Right ventricle myocardium inferior (tissue), 1 donor: Measurements from ENCODE around the gene FHIP2A. TPM values are rescaled to one million over a fixed set of nuclear protein-coding genes. Genes with fewer than 3 reads are reported as not detected.
A peak's percentile ranks its signal among the peaks of the same experiment; 100 is the strongest.
"Not testable (repeated sequence)": the region's sequence is repeated elsewhere in the genome, so short reads cannot be mapped to it uniquely, and the experiment has no call there.

ENCODE experiments used
- ATAC-seq: fragments of 200-7000 bp; cut with Tn5 transposase; one replicate; pipeline ENCODE4 v1.9.1; 2020; ENCODE audit warnings: mild to moderate bottlenecking, moderate library complexity
- DNase-seq: peaks from one replicate; pipeline ENCODE4 v3.0.0; 2021; ENCODE audit errors: missing footprints
- intact Hi-C: fragments of 100-400 bp; cut with DNase I; formaldehyde crosslinking; loops from one replicate; pipeline ENCODE4 v1.11.0; 2022
- total RNA-seq: library from RNA; stranded (reverse); fragmentation: NEBNext Ultra II Directional; extraction: Animal tissue kit (Norgen Biotek cat#: 25700); gene quantifications from one replicate; pipeline ENCODE4 v1.2.1, GENCODE V29; 2021
- donor health status: DM: no; HTN: yes; CAD: no; lungs with severe emphysema.

Gene FHIP2A
- total RNA-seq, 1 donor from 2014 or later = 25.2 TPM

DNA sequence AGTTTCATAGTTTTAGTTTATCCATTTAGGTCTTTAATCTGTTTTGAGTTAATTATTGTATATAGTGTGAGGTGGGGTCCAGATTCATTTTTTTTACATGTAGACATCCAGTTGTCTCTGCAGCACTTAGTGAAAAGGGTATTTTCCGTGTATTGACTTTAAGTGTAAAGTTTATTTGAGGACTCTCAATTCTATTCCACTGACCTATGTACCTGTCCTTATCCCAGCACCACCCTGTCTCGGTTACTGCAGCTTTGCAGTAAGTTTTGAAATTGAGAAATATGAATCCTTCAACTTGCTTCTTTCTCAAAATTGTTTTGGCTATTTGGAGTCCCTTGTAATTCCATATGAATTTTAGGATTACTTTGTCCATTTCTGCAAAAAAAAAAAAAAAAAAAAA is 29.8 kb downstream of the FHIP2A start:
- ATAC-seq (no peak), DNase-seq (no peak)
- intact Hi-C loops = no loop called here

DNA sequence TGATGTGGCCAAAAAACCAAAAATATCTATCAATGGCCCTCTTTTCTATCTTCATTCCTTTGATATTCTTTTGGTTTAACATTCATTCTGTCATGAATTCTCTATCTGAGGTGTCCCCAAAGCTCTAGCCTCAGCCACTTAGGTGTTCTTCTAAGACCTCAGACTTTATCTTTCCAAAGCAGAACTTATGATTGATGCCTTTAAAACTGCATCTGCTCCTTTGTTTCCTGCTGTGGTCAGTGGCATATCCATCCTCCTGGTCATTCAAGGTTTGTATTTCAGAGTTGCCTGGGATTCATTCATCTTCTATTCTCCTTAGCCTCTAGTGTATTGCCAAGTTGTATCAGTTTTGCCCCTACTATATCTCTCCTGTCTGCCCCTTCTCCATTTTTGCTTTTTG is 30.6 kb downstream of the FHIP2A start:
- DNase-seq (no peak), ATAC-seq (no peak)
- intact Hi-C loops = no loop called here

DNA sequence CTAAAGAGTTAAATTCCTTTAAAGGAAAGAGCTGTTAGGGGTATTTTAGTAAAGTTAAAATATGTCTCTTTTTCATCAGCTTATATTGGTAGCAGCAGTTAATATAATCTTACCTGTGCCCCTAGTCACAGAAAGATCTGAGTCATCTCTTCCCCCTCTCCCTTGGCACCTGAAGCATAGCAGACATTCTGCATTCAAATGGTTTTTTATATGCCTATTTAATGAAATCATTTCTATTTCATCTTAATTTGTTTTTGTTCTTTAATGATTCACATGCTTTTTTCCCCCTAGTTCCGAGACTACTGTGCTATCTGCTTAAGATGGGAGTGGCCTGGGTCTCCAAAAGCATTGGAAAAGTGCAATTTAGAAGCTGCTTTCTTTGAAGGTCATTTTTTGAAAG is 33.3 kb downstream of the FHIP2A start:
- ATAC-seq = no peak
- intact Hi-C loops = no loop called here
- no peak for DNase-seq

DNA sequence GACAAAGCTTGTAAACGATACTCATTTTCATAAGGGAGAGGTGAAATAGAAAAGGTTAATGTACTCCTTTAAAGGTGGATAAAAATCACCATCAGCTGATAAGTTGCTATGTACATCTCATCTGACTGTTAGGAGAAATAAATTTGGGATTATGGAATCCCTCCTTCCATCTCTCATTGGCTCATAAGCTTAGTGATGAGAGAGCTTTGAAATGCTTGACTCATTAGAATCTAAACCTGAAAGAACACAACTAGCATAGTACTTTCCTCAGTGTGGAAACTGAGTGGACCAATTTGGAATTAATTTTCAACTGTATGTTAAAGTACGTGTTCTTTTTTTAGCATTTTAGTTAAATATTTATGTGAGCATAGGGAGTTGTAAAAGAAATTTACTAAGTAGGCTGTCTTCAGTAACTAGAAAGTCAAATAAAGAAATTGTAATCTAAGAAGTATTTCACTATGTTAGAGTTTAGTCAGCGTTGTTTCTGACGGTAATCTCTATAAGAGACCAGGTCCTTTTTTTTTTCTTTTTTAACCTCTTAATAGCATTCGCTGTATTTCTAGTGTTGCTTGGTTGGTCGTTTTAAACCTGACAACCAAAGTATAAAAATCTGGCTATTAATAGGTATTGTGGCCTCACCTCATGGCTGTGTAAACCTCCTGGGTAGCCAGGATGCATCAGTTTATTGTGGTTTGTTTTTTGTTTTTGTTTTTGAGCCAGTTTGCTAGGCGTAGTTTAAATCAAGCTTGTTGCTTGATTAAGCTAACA is 34.4 kb downstream of the FHIP2A start:
- no peak for ATAC-seq
- intact Hi-C loops = no loop called here
- no peak for DNase-seq

DNA sequence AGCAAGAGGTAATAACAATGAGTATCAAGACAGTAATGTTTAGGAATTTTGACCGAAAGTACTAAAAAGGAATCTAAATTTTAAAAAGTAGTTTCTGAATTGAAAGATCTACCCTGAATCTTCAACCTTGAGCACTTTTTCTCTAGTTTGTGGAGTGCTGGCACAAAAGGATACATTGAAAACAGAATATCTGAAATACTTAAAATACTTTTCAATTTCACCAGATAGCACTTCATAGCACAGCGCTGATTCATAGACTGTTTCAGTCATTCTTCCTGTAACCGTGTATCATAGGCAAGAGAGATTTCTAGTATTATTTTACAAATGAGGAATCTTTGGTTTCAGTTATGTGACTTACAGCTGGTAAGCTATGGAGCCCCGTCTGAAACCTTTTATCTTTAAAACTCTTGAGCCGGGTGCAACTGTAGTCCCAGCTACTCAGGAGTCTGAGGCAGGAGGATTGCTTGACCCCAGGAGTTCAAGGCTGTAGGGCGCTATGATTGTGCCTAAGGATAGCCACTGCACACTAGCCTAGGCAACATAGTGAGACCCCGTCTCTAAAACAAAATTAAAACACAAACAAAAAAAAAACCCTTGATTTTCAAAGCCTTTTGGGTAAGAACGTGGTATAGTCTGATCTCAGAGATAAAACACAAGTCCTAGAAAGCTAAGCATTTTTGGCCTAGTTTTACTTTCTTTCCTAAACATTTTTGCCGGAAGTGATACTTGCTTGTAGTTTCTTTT is 35.1 kb downstream of the FHIP2A start:
- DNase-seq (no peak), ATAC-seq (peak; percentile 20)
- intact Hi-C loops = no loop called here

DNA sequence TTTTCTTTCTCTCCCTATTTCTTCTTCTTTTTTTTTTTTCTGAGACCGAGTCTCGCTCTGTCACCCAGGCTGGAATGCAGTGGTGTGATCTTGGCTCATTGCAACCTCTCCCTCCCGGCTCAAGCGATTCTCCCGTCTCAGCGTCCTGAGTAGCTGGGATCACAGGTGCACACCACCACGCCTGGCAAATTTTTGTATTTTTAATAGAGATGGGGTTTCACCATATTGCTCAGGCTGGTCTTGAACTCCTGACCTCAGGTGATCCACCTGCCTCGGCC is 35.6 kb downstream of the FHIP2A start:
- intact Hi-C loops, DNase-seq, ATAC-seq: not testable (repeated sequence)

DNA sequence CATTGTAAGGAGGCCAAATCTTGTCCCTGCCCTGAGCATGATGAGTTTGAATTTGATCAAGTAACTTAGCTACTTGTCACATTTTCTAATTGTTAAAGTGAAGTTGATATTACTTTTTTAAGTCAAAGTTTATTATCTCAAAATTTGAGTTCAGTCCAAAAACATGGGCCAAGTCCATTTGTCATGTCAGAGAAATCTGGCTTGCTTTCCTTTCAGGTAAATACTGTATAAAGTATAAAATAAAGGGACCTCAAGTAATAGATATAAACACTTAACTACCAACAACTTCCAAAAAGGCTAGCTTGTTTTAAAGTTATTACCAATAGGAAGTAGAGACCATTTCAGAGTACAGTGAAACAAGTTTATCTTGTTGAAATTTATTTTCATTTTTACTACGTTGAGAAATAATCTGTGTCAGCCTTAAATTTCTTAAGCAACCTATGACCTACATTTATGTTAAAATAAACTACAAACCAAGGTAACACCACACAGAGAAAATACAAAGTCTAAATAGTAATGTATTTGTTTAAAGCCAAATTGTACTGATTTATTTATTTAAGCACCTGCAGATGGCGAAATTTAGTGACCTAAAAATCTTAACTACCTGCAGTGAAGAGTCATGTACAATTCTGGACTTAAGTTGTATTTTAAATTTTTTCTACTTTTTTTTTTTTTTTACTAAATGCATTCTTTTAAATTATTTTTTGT is 36.5 kb downstream of the FHIP2A start:
- intact Hi-C loops = no loop called here
- no peak for ATAC-seq
- DNase-seq = no peak

DNA sequence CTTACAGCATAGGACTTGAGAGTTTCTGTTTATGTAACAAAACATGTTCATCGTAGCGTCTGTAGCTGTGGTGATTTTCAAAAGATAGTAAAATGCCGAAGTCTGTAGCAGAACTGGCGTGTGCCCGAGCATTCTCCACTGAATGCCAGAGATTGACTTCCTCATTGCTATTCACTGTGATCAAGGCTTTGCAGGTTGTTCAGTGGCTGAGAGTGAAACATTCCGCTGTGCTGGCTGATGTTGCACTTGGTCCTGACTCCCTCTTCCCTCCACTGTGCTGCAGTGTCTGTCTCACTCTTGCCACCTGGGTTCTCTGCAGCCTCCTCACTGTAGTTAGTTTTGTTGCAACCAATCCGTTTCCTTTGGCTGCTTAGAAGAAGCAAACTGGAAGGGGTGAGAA is 37.6 kb downstream of the FHIP2A start:
- no peak for DNase-seq
- ATAC-seq = no peak
- intact Hi-C loops = no loop called here

DNA sequence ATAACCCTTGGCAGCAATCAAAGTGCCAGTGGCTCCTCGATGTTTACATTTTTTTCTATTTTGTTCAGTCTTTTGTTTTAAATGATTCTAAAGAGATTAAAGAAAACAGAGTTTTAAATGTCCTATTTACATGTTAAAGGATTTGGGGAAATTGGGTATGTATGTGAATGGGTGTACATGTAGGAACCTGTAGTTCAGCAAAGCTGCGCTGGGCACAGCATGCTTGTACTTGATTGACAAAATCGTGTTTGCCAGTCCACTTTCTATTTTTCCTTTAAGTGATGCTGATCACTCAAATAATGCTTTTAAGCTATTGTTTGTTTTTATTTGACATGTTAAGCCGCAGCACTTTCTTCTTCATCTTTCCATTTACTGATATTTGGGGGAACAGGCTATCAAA is 40.9 kb downstream of the FHIP2A start:
- no peak for DNase-seq
- intact Hi-C loops = no loop called here
- ATAC-seq = no peak

DNA sequence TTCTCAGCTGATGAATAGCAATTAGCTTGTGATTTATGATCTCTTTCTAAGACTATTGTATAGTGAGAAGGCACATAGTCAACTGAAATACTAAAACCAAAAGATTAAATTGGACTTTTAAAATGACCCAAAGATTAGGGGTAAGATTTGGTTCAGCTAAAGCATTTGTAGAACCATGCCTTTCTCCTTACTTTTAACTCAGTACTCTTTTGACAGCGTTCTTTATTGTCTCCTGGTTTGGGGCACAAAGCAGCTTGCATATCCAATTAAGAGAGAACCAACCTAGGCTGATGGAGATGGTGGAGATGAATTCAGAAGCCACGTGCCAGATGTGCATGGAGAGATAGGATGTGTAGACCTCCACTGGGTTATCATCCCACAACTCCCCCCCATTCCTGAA is 45.8 kb downstream of the FHIP2A start:
- DNase-seq = no peak
- intact Hi-C loops = no loop called here
- ATAC-seq = no peak

DNA sequence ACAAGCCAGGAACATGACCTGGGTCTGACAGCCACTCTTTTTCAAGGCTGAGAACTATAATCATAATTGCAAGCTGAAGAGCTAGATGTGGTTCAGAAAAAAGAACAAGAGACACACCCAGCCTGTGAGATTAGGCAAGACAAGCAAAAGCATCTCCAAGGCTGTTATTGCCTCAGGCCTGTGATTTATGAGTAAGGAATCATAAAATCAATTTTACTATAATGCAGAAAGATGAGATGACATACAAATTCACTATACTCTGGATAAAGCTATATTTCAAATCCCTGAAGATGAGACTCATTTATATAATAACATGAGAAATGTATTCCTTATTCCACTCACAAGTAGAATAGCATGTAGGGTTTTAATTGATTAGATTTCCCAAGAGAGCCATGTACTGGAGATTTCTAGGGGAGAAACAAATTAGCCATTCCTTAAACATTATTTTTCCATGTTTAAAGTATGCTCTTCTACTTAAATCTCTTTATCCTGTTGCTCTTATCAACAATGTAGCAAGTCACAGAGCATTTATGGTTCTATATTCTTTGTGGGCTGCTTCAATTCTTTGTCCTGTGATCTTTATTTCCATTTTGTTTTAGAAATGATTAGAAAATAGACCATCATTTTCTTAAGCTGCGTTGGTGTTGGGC is 47.4 kb downstream of the FHIP2A start:
- no peak for DNase-seq
- intact Hi-C loops = no loop called here
- no peak for ATAC-seq

DNA sequence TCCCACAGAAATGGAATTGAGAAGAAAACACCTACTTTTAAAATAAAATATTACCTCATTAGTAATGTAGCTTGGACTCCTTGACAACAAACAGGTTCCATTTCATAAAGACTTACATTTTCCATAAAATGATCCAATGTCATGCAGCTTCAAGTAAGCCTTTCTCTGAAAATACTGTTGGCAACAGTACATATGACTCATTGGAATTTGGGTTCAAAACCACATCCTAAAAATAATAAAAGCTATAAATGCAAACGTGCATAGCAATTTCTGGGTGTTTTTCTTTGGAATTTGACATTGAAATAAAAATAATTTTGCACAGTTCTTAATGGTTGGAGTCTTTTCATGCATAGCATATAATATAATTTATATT is 47.9 kb downstream of the FHIP2A start:
- intact Hi-C loops = no loop called here
- ATAC-seq = no peak

DNA sequence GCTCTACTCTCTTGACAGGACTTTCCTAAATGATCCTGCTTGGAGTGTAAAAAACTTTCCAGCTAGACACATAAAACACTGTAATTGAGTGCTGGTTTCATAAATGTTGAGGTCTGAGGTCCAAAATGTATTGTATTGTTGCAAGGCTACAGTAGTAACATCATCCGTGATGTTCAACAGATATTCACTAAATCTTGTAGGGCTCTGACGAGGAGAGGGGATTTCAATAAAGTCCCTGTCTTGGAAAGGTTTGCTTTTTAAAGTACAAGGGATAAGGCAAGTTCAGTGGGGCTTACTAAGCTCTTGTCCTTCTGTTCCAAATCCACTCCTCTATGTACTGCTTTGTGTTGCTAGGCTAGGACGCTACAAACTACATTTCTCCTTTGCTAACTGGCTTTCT is 48.9 kb downstream of the FHIP2A start:
- DNase-seq = no peak
- intact Hi-C loops = no loop called here
- ATAC-seq = no peak

More for the DNA sequence above, 47.9 kb downstream of the FHIP2A start:
- no peak for DNase-seq

DNA sequence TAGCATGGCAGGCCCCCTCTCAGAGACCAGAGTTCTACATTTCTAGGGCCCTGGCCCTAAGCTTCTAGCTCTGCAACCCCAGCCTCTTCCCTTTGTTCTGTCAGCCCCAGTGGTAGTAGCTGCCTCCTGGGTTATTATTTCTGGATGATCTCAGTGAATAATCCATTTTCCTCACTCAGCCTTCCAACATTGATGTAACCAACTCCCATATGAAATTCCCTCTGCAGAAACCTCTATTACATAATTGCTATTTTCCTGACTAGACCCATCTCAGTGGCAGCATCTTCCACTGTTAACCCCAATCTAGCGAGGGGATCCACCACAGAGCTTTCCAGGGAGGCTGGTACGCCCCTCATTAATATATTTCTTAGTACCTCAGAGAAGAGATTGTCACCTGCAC is 49.8 kb downstream of the FHIP2A start:
- intact Hi-C loops = no loop called here
- DNase-seq (no peak), ATAC-seq (no peak)

Other genes with a start within 250 kb of the FHIP2A start
- 730 TPM for gene ABLIM1, start 163.5 kb upstream of the FHIP2A start, total RNA-seq
- gene TRUB1, start 116.4 kb downstream of the FHIP2A start, total RNA-seq = 13.9 TPM